ENCODE results near the gene TMEM255B. TPM values are rescaled to one million over a fixed set of nuclear protein-coding genes. Genes with fewer than 3 reads are reported as not detected.

TMEM255B gene
- total RNA-seq, 1 donor from 2014 or later, result 0.89 TPM

- TF ChIP-seq CTCF (IDR thresholded peaks at IDR 0.05), result no peak
- H3K4me1 Mint-ChIP-seq (ENCODE audit: unreplicated experiment), result no peaks in the 10 kb centered on the region
- no peak for DNase-seq (ENCODE audit: extremely low spot score, unreplicated experiment)
- H3K27ac Mint-ChIP-seq (ENCODE audit: unreplicated experiment), result no peak overlapping the region
- H3K36me3 Mint-ChIP-seq (ENCODE audit: unreplicated experiment), result no peaks in the 10 kb centered on the region
- H3K27me3 Mint-ChIP-seq (ENCODE audit: unreplicated experiment), result peaks cover 18% of the 10 kb centered on the region
- H3K4me3 Mint-ChIP-seq (ENCODE audit: unreplicated experiment), result no peak overlapping the region
- H3K9me3 Mint-ChIP-seq (ENCODE audit: unreplicated experiment), result peaks cover 10% of the 10 kb centered on the region
Measured at GRCh38 chr13:113775451-113776145, 16.6 kb downstream of the TMEM255B start.

GRCh38 chr13:113776231-113777125 is 17.5 kb downstream of the TMEM255B start:
- Mint-ChIP-seq H3K27me3 (ENCODE audit: unreplicated experiment) (peaks cover 24% of the 10 kb centered on the region), H3K4me1 (ENCODE audit: unreplicated experiment) (no peaks in the 10 kb centered on the region), H3K36me3 (ENCODE audit: unreplicated experiment) (no peaks in the 10 kb centered on the region), H3K9me3 (ENCODE audit: unreplicated experiment) (peaks cover 10% of the 10 kb centered on the region), H3K27ac (ENCODE audit: unreplicated experiment) (no peak overlapping the region), H3K4me3 (ENCODE audit: unreplicated experiment) (no peak overlapping the region)
- no peak for TF ChIP-seq CTCF (IDR thresholded peaks at IDR 0.05)
- DNase-seq (ENCODE audit: extremely low spot score, unreplicated experiment), result no peak

- Mint-ChIP-seq H3K9me3 (ENCODE audit: unreplicated experiment) (peaks cover 3% of the 10 kb centered on the region), H3K27ac (ENCODE audit: unreplicated experiment) (no peak overlapping the region), H3K27me3 (ENCODE audit: unreplicated experiment) (peaks cover 26% of the 10 kb centered on the region), H3K4me1 (ENCODE audit: unreplicated experiment) (no peaks in the 10 kb centered on the region), H3K36me3 (ENCODE audit: unreplicated experiment) (no peaks in the 10 kb centered on the region), H3K4me3 (ENCODE audit: unreplicated experiment) (no peak overlapping the region)
- TF ChIP-seq CTCF (IDR thresholded peaks at IDR 0.05), result no peak
- no peak for DNase-seq (ENCODE audit: extremely low spot score, unreplicated experiment)
Measured at GRCh38 chr13:113777311-113778260, 18.6 kb downstream of the TMEM255B start.

- Mint-ChIP-seq H3K36me3 (ENCODE audit: unreplicated experiment) (no peaks in the 10 kb centered on the region), H3K27me3 (ENCODE audit: unreplicated experiment) (peaks cover 33% of the 10 kb centered on the region), H3K9me3 (ENCODE audit: unreplicated experiment) (no peaks in the 10 kb centered on the region), H3K4me3 (ENCODE audit: unreplicated experiment) (no peak overlapping the region), H3K4me1 (ENCODE audit: unreplicated experiment) (peaks cover 17% of the 10 kb centered on the region), H3K27ac (ENCODE audit: unreplicated experiment) (no peak overlapping the region)
- DNase-seq (ENCODE audit: extremely low spot score, unreplicated experiment), result no peak
- TF ChIP-seq CTCF (IDR thresholded peaks at IDR 0.05), result no peak
Measured at GRCh38 chr13:113781571-113781970, 22.5 kb downstream of the TMEM255B start.
